Left colon (tissue), 2 donors: ENCODE measurements around the gene MEGF11. TPM values are rescaled to one million over a fixed set of nuclear protein-coding genes. Genes with fewer than 3 reads are reported as not detected.
A peak's percentile ranks its signal among the peaks of the same experiment; 100 is the strongest.

Experiments
- ATAC-seq: fragments of 200-7000 bp; cut with Tn5 transposase; one replicate; pipeline ENCODE4 v1.9.1; 2020; ENCODE audit warnings: mild to moderate bottlenecking, moderate library complexity
- DNase-seq, 2 donors: peaks; one replicate each; pipeline ENCODE4 v3.0.0-alpha.2; 2020
- intact Hi-C, 2 donors: fragments of 100-400 bp; cut with DNase I in 1 of 2; cut with micrococcal nuclease in 1 of 2; formaldehyde crosslinking; loops; one replicate each; pipeline versions ENCODE4 v1.11.2 to v1.14.0; 2022; cut with DNase I, micrococcal nuclease
- total RNA-seq, 2 donors: library from RNA; stranded (reverse); fragmentation: NEBNext Ultra II Directional; extraction: Animal tissue kit (Norgen Biotek cat#: 25700); gene quantifications; one replicate each; pipeline ENCODE4 v1.2.1, GENCODE V29; 2021
- donor health status: DM: no; HTN: no; CAD: no.
- donor health status: DM: yes; HTN: yes; CAD: no.

Gene MEGF11
- total RNA-seq, 2 donors from 2014 or later, result not detected

DNA sequence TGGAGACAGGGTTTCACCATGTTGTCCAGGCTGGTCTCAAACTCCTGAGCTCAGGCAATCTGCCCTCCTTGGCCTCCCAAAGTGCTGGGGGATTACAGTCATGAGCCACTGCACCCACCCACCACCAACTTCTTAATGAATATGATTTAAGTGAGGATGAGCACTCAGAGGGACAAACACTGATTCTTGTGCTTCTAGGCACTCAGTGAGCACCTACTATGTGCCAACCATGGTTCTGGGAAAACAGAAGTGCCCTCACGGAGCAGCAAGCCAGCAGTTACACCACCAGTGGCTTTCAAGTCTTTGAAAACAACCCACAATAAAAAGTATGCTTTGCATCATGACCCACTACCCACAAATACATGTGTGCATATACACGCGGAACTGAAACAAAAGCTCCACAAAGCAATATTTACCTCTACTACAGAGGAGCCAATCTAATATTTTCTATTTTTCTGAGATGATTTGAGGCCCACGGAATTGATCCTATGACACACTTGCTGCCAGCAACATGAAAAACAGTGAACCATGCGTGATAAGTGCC, 91.9 kb downstream of the MEGF11 start:
- intact Hi-C loops, result no loop called here

DNA sequence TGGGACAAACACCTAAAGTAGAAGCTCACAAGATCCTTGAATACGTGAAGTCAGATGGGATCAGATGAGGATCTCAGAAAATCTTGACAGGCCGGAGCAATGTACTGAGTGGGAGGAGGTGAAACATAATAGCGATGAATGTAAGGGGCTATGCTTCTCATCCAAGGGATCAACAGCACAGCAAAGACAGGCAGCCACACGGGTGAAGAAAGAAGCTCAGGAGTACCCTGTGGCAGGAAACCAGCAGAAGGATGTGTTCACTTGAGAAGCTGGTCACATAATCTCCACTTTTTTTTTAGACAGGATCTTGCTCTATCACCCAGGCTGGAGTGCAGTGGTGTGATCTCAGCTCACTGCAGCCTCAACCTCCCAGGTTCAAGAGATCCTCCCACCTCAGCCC, 92.4 kb downstream of the MEGF11 start:
- ATAC-seq, result no peak
- intact Hi-C loops, result no loop called here

More for the DNA sequence above, 91.9 kb downstream of the MEGF11 start:
- ATAC-seq (no peak), DNase-seq (no peak)

DNA sequence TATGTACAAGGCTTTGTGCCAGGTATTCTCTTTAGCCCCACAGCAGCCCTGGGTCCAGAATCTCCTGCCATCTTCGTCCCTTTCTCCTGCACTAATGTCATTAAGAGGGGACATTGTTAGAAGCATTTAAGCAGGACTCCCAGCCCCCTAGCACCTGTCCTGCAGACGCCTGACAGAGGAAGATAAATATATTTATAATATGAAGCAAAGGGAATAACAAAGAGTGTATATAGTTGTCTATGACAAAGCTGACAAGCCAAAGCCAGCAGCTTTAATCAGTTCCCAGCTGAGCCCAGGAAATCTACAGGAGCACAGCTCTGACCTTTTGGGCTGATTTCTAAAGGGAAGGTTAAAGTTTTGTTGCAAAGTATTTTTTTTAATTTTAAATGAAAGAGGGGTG, 96.0 kb downstream of the MEGF11 start:
- intact Hi-C loops, result no loop called here
- ATAC-seq (no peak), DNase-seq (no peak)

More for the DNA sequence above, 92.4 kb downstream of the MEGF11 start:
- no peak for DNase-seq

DNA sequence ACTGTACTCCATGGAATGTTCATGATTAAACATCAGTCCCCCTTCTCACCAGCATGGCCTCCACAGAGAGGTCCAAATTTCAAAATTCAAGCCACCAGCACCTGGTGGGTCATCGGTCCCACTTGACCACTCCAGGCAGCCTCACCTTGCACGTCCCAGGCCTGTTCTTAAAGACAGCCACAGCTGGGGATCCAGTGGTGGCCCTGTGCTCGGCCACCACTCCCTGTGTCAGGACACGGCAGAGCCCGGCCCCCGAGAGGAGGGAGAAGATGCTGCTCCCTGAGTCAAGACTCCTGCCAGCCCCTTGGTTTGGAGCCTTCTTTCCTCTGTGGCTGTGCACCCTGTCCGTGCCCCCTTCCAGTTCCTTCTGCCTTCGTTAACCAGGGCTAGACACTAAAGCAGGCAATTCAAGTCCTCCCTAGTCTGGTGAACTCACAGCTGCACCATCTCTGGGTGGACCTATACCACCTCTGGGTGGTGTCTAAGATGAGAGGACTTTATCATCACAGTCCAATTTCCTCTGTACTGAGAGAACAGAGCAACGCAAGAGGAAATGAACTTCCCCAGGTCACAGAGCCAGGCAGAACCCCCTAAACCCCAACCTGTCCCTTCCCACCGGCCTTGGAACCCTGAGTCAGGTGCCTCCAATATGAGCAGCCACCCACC, 97.1 kb downstream of the MEGF11 start:
- DNase-seq, result no peak
- intact Hi-C loops, result no loop called here
- no peak for ATAC-seq

DNA sequence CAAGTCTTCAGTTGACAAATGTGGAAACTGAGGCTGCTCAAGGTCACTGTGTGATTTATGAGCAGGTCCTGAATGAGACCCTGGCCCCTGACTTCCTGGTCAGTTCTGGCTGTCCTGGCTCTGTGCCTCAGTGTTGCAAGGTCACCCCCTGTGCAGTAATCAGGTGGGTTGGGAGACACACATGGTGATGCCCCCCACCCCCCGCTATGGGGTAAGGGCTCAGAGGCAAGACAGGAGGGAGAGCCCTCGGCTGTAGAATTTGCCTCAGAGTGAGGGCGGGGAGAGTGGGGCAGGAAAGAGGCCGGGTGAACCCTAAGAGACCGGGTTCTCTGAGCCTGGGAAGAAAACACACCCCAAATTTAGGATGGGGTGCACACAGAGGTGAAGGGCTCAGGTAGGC, 98.5 kb downstream of the MEGF11 start:
- intact Hi-C loops, result no loop called here
- ATAC-seq, result no peak
- no peak for DNase-seq

DNA sequence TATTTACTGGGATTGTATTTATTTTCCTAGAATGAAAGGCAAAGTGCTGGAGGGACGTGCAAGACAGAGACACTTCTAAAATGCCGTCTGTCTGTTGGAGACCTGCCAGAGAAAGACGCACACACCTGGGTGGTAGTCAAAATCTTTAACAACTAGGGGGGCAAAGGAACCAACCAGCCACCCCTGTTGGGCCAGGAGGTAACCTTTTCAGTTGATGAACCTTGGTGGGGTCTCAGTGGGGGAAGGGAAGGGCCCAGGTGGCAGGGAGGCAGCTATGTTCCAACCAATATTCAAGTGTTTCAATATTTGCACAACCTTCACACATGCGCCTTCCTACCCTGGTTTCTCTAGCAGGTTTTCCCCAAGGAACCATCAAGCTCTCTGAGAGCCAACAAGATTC, 99.0 kb downstream of the MEGF11 start:
- intact Hi-C loops, result no loop called here
- no peak for DNase-seq
- ATAC-seq, result no peak

DNA sequence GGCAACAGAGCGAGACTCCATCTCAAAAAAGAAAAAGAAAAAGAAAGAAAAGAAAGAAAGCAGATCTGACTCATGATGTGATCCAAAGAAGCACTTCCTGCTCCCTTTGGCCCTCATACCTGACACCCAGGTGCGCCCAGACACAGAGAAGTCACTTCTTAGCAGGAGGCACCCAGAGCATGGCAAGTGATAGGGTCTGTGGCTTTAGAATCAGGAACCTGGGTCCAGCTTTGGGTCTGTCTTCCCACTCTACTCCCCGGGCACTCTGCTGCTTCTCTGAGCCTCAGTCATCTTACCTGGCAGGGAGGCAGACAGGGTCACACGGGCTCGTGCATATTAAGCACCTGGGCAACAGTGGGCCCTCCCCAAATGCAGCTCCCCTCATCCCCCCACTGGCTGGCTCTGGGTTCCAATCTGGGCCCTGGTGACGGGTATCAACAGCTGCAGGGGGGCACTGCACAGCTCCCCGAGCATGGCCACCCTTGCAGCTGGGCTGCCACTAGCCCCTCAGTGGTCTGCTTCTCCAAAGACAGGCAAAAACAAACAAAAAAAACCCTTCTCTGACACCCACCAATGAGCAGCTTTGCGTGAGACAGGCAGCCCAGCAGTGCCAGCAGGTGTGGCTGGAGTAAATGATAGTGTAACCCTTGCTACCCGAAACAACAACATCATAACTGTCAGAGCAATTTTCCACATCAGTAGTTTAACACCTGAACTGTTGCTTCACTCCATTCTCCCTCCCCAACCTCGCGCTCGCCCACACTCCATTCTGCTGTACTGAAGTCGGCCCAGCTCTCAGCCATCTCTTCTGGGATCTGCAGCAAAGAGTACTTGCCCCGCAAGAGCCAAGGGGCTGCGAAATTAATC, 99.8 kb downstream of the MEGF11 start:
- DNase-seq, result no peak
- ATAC-seq, result no peak
- intact Hi-C loops, result no loop called here

DNA sequence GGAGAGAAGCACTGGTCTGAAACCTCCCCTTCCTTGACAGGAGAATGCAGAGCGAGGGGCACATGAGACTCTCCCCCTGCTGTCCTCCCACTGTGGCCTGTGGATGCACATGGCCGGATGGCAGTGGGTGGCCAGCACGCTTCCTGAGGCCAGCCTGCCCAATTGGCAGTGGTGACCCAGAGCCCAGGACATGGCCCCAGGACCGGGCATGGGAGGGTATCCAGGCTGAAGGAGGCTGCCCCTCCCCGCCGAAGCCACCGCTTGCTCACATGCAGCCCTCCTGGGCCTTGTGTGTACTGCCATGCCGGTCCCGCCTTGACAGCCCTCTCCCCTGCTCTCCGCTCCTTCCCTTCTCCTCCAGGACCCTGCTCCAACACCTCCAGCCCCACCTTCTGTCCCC, 100.9 kb downstream of the MEGF11 start:
- DNase-seq (no peak), ATAC-seq (no peak)
- intact Hi-C loops, result no loop called here

DNA sequence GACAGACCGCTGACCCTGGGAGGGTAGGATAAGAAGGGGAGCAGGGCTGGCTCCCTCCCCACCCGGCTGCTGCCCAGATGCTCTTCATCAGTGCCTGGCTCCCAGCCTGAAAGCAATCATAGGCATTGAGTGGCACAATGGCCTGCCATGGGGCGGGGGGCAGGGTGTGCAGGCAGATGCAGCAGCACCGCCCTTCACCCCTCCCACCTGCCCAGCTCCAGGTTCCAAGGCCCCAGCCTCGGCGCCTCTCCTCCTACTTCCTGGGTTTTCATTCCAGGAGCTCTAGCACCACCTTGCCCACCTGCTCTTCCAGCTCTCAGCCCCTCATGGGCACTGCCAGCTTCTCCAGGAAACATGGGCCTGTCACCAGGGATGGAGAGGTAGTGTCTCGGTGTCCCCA, 101.7 kb downstream of the MEGF11 start:
- intact Hi-C loops, result no loop called here
- no peak for DNase-seq
- ATAC-seq, result no peak

DNA sequence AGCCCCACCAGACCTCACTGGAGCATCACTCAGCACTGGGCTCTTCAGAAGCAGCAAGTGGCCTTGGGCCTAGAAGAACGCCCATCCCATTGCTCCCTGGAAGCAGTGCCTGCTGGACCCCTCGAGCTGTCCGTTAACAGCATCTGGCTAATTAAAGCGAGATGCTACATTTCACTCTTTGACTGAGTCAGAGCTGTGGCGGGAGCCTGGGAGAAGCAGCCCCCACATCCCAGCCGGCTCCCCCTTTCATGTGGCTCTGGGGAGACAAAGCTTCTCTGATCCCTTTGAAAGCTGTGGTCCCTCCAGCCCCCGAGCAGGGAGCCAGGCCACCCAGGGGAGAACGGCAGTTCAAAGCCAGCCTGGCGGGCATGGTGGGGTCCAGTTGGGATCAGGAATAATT, 103.7 kb downstream of the MEGF11 start:
- DNase-seq, result no peak
- ATAC-seq, result no peak
- intact Hi-C loops, result no loop called here

DNA sequence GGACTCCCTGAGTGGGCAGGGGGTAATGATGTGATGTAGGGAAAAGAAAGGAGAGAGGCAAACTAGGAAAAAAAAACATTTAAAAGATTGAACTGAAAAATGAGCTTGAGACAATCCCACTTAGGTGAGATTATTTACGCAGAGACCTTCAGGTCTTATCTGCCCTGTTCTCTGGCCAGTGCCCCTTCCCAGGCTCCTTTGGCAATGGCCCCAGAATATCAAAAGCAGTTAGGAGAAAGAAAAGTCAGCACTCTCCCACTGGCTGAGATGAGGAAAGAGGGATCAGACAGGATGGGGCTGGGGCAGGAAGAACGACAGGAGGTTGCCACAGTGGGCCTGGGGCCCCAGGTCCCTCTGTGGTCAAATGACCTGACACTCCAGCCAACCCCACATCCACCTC, 105.4 kb downstream of the MEGF11 start:
- DNase-seq, result no peak
- intact Hi-C loops, result no loop called here
- no peak for ATAC-seq

DNA sequence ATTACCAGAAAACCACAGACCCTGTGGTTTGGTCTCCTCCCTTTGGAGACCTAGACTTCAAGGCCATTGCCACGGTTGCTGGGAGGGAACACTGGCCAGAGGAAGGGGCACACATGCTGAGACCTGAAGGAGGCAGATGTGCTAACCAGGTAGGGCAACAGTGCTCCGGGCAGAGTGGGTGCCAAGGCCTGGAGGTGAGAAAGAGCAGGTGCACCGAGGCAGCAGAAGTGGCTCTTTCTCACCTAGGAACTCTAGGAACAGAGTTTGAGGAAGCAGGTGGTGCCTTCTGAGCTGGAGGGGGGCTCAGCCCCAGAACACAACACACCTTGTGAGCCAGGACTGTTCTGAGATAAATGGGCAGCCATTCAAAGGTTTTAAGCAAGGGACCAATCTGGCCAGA, 106.1 kb downstream of the MEGF11 start:
- intact Hi-C loops, result no loop called here
- DNase-seq (no peak), ATAC-seq (no peak)

DNA sequence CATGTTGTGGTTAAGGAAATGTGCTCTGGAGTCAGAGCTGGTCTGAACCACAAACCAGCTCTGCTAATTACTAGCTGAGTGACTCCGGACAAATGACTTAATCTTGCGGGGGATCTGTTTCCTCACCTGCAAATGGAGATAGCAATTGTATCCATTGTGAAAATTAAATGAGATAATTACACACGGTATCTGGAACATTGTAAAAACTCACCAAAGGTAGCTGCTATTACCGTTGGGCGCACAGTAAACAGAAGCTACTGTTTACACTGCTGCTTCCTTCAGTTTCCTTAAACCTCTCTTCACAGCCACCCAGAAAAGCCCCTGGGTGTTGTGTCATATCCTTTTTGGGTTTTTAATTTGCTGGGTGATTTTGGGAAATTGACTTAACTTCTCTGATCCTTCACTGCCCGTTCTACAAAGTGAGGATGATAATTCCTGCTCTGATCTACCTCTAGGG, 107.8 kb downstream of the MEGF11 start:
- ATAC-seq (peak; percentile 17), DNase-seq (no peak)
- intact Hi-C loops, result no loop called here

DNA sequence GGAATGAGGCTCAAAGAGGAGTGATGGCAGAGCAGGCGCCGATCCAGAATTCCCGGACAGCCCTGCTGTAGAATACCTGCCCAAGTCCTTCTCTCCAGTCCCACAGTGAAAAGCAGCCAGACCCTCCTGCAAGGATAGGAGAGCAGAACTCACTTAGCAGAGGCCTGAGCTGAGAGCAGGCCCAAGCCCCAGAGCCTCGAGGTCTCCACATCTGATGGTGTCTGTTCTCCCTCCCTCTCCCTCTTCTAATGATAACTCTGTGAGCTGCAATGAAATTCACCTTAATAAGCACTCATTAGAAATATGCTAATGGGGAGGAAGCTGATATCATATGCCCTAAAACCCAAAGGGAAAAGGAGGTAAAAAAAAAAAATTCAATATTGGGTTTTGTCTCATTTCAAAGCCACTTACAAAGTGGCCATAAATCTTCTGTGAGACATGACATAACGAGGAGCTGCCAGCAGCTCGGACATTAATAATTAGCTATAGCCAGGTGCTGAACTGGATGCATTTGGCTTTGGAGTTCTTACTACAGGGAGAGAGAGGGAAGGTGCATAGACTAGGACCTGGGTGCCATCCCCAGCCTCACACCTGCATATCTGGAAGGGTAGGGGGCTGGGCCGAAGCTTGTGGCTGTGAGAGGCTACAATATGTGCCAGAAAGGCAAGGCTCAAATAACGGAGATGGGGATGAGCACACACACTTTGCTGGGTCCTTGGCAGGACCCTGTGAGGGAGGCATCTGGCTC, 108.4 kb downstream of the MEGF11 start:
- intact Hi-C loops, result no loop called here
- no peak for ATAC-seq
- no peak for DNase-seq

DNA sequence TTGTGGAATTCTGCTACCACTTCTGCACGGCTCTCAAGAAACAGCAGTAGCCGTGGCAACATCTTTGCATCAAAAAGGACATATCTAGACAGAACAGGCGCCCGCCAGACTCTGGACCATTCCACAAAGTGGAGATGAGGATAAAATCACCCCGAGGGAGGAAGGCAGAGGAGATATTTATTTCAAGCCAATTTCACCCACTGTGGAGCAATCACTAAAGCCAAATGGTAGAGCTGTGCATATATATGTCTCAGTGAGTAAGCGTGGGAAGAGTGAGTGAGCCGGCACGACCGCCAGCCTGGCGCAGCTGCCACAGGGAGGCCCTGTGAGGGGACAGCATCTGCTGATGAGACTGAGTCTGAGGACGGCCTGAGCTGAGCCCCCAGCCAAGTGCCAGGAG, 111.3 kb downstream of the MEGF11 start:
- ATAC-seq (no peak), DNase-seq (no peak)
- intact Hi-C loops, result no loop called here

DNA sequence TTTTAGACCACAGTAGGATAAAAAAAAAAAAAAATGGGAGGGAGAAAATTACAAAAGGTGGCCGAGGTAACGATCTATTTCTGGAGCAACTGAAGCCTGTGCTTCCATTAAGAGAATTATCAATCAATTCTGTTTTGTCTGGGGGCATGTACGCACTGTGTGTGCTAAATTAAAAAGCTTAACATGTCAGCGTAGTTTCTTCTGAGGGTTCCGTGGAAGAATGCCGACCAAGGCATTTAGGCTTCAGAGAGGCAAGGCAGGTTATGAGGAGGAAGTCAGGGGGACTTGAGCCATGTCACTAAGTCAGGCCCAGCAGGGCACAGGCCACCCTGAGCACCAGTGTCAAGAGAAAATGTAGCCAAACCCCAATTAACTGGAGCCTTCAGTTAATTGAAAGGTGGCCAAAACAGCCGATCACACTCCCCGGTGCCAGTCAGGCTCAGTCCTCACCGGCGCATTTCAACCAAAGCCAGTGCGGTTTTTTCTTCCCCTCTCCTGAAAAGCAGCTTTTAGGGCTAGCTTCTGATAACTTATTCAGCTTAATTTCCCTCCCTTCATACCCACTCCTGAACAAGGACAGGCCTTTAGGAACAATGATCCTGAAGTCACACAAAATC, 113.9 kb downstream of the MEGF11 start:
- no peak for DNase-seq
- intact Hi-C loops, result no loop called here
- ATAC-seq, result no peak

DNA sequence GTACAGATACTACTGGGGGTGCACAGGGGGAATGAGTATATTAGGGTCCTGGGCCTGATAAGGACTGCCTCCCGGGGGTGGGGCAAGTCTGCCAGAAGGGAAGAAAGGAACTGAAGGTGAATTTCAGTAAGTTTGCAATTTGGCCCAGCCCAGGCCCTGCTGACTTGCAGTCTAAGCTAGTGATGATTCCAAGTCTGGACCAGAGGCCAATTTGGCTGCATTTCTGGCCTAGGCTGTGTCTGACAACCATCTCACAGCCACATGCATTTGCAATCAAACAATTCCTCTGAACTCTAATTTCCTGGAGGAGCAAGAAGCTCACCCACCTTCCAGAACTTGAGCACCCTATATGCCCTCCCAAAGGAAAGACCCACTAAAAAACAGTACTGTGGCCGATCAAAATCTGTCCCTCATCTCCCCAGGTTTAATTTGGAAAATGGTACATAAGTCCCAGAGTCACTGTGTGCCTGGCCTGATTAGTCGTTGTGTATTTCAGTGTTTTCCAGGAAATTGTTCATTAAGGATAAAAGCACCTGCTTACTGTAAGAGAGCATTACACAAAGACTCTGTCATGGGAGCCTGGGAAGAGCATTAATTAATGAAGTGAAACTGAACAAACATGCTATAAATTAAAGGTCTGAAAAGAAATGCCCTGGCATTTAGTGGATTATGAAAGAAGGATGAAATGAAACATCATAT, 114.5 kb downstream of the MEGF11 start:
- DNase-seq (no peak), ATAC-seq (no peak)
- intact Hi-C loops, result no loop called here

DNA sequence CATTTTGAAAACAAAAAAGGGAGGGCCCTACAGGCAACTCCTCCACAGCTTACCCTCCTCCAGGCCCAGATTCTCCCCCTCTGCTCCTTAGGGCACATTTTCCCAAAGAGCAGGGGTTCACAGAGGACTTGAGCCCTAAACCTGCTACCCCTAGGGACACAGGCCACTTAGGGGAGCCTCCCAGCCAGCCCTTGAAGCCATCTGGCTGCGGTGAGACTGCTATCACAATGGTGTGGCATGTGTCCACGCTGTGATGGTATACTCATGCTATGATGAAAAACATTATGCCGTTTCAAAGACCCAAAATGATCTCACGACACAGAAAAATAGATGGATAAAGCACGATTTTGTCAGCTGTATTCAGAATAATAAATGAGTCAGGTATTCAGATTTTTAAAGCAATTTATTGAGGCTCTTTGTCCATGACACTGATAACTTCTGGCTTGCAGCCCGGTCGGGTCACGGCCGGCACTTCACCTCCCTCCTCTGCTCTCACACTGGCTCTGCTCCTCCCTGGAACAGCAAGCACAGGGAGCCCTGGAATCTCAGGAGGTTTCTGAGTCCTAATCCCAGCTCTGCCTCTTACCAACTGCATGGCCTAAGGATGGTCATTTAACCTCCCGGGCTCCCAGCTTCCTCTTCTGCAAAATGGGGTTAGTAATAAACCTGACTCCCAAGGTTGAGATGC, 115.3 kb downstream of the MEGF11 start:
- DNase-seq (no peak), ATAC-seq (no peak)
- intact Hi-C loops, result no loop called here
